Measurements from ENCODE around the gene GAREM1. TPM values are rescaled to one million over a fixed set of nuclear protein-coding genes. Genes with fewer than 3 reads are reported as not detected.
"Not testable (repeated sequence)": the region's sequence is repeated elsewhere in the genome, so short reads cannot be mapped to it uniquely, and the experiment has no call there.

GAREM1 gene
- total RNA-seq, 4 donors from 2014 or later, result 42.9 to 70.8 (median 52.6) TPM

DNA sequence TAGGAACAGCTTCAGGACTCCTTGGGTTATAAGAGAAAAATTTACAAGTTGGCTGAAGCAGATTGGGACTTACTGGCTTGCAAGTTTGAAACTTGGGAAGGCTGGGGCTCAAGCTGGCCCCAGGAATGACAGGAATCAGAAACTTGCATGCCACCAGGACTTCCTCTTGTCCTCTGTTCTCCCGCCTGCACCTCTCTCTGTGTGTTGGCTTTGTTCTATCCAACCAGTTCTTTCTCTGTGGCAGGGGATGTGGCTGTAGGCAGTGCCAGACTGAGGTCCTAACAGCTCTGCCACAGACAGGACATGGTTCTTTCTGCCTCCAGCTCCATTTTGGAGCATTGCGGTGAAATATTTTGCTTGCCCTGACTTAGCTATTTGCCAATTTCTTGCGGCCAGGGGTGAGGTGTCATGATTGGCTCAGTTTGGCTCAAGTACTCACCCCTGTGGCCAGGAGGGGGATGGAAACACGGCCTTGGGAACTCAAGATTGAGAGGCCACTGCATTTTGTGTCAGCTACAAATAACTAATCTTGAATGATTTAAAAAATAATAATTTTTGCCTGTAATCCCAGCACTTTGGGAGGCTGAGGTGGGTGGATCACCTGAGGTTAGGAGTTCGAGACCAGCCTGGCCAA lies 231.9 kb downstream of the GAREM1 start:
- H3K27me3 ChIP-seq, result no peaks in the 10 kb centered on the region
- H3K27ac ChIP-seq, result no peak overlapping the region
- H3K36me3 ChIP-seq, result no peaks in the 10 kb centered on the region
- TF ChIP-seq, protein P1, sequence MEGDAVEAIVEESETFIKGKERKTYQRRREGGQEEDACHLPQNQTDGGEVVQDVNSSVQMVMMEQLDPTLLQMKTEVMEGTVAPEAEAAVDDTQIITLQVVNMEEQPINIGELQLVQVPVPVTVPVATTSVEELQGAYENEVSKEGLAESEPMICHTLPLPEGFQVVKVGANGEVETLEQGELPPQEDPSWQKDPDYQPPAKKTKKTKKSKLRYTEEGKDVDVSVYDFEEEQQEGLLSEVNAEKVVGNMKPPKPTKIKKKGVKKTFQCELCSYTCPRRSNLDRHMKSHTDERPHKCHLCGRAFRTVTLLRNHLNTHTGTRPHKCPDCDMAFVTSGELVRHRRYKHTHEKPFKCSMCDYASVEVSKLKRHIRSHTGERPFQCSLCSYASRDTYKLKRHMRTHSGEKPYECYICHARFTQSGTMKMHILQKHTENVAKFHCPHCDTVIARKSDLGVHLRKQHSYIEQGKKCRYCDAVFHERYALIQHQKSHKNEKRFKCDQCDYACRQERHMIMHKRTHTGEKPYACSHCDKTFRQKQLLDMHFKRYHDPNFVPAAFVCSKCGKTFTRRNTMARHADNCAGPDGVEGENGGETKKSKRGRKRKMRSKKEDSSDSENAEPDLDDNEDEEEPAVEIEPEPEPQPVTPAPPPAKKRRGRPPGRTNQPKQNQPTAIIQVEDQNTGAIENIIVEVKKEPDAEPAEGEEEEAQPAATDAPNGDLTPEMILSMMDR (IDR thresholded peaks at IDR 0.05), result no peak
- TF ChIP-seq EP300 (IDR thresholded peaks at IDR 0.05) (no peak), POLR2AphosphoS5 (IDR thresholded peaks at IDR 0.05) (no peak), POLR2A (IDR thresholded peaks at IDR 0.05) (no peak)
- no peaks in the 10 kb centered on the region for H3K4me1 ChIP-seq
- no peaks in the 10 kb centered on the region for H3K9me3 ChIP-seq
- WGBS, result 89% methylated on average over 5 of the region's 5 CpGs
- no peak overlapping the region for H3K4me3 ChIP-seq
- DNase-seq (ENCODE audit: low spot score in 2 of 2), result no peak

DNA sequence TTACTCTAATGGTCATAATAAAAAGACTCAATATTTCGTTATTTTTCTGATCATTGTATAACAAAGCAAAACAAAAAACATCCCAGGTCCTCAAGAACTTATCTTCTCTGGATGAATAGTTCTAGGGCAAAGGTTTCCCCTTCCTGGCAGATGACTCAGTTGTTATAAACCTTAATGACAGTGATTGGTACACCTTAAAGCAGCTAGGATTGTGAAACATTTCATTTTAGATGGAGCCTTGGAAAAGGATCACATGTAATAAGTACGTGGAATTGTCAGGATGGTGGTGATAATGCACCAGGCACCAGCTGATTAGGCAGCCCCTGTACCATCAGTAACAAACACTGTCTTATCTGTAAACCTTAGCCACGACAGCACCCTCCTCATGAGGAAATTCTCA lies 233.6 kb downstream of the GAREM1 start:
- 75% methylated on average over 3 of the region's 3 CpGs for WGBS

DNA sequence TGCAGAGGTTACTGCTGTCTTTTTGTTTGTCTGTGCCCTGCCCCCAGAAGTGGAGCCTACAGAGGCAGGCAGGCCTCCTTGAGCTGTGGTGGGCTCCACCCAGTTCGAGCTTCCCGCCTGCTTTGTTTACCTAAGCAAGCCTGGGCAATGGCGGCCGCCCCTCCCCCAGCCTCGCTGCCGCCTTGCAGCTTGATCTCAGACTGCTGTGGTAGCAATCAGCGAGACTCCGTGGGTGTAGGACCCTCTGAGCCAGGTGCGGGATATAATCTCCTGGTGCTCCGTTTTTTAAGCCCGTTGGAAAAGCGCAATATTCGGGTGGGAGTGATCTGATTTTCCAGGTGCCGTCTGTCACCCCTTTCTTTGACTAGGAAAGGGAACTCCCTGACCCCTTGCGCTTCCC lies 237.3 kb downstream of the GAREM1 start:
- WGBS, result 98% methylated on average over 13 of the region's 15 CpGs
- H3K27me3 ChIP-seq; H3K9me3 ChIP-seq; H3K4me3 ChIP-seq; H3K36me3 ChIP-seq; H3K27ac ChIP-seq; DNase-seq (ENCODE audit: low spot score in 2 of 2); H3K4me1 ChIP-seq: not testable (repeated sequence)

More for the DNA sequence above, 233.6 kb downstream of the GAREM1 start:
- no peak for TF ChIP-seq POLR2AphosphoS5 (IDR thresholded peaks at IDR 0.05)
- TF ChIP-seq POLR2A (IDR thresholded peaks at IDR 0.05), result no peak
- no peak for TF ChIP-seq EP300 (IDR thresholded peaks at IDR 0.05)
- TF ChIP-seq, protein P1 (IDR thresholded peaks at IDR 0.05), result no peak
- DNase-seq (ENCODE audit: low spot score in 2 of 2), result no peak
- Histone ChIP-seq H3K4me1 (no peaks in the 10 kb centered on the region), H3K9me3 (no peaks in the 10 kb centered on the region), H3K27ac (no peak overlapping the region), H3K4me3 (no peak overlapping the region), H3K27me3 (no peaks in the 10 kb centered on the region), H3K36me3 (no peaks in the 10 kb centered on the region)

DNA sequence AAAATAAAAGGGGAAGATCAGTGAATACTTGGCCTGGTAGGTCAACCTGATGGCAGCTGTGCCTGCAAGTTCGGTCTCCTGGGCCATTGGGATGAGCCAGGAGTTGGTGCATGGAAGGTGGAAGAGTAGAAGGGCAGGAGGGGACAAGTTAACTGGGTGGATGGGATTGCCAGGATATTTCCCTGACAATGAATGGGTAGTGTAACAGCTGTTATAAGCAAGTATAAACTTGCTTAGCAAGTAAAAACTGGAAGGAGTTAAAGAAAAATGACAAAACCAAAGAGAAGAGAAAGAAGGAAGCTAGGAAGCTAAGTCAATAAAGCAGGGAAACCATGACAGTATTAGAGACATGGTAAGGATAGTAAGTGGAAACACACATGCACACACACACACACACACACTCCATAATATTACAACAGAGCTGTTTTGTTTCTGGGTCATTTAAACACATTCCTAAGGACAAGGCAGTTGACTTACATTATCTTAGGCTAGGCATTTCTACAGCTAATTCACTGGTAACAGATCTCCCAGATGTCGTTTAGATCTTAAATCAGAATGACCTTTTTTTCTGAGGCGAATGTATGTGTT lies 251.2 kb downstream of the GAREM1 start:
- Histone ChIP-seq H3K27me3 (no peaks in the 10 kb centered on the region), H3K9me3 (no peaks in the 10 kb centered on the region), H3K4me1 (no peaks in the 10 kb centered on the region), H3K36me3 (no peaks in the 10 kb centered on the region), H3K27ac (no peak overlapping the region), H3K4me3 (no peak overlapping the region)
- no peak for TF ChIP-seq POLR2AphosphoS5 (IDR thresholded peaks at IDR 0.05)
- TF ChIP-seq, protein P1 (IDR thresholded peaks at IDR 0.05), result no peak
- TF ChIP-seq EP300 (IDR thresholded peaks at IDR 0.05), result no peak
- TF ChIP-seq POLR2A (IDR thresholded peaks at IDR 0.05), result no peak
- 70% methylated on average over 3 of the region's 3 CpGs for WGBS
- DNase-seq (ENCODE audit: low spot score in 2 of 2), result no peak

DNA sequence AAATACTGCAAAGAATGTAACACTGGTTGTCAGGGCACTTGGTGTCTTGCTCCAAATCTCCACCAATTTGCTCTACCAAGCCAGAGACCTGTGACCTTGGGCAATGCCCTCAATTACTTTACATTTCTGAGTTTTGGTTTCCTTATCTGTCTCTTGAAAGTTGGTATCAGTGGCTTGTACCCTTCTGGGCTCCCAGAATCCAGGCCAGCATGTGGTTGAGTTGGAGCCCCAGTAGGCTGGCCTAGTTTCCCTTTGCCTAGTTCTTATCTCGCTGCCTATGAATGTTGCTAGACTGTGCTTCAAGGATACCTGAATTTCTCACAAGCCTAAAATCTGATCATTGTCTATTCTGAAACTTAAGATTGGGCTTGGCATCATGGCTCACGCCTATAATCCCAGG lies 254.3 kb downstream of the GAREM1 start:
- Histone ChIP-seq H3K4me3 (no peak overlapping the region), H3K36me3 (no peaks in the 10 kb centered on the region), H3K9me3 (no peaks in the 10 kb centered on the region), H3K27ac (no peak overlapping the region), H3K27me3 (no peaks in the 10 kb centered on the region), H3K4me1 (no peaks in the 10 kb centered on the region)
- TF ChIP-seq, protein P1 (IDR thresholded peaks at IDR 0.05), result no peak
- TF ChIP-seq EP300 (IDR thresholded peaks at IDR 0.05) (no peak), POLR2AphosphoS5 (IDR thresholded peaks at IDR 0.05) (no peak), POLR2A (IDR thresholded peaks at IDR 0.05) (no peak)
- no peak for DNase-seq (ENCODE audit: low spot score in 2 of 2)
- WGBS, result 100% methylated on average over 2 of the region's 2 CpGs
